Endothelial cell of umbilical vein (primary cell): ENCODE results near the gene DDX39A.

Source experiments
- CTCF ChIP-seq, 2 donors: IDR thresholded peaks; 1 replicate in 1 of 2; 2 replicates in 1 of 2; pipeline ENCODE4 v1.5.1; 2011; ENCODE audit warnings: low read length in 2 of 2, mild to moderate bottlenecking in 2 of 2, moderate library complexity in 2 of 2, control low read depth in 1 of 2, inconsistent platforms in 1 of 2, low read depth in 1 of 2; ENCODE audit not compliant: insufficient read depth in 1 of 2; ENCODE audit errors: extremely low read depth in 1 of 2
- POLR2A ChIP-seq: IDR thresholded peaks from 2 replicates; pipeline ENCODE4 v1.6.1; 2012; ENCODE audit warnings: low read depth, mild to moderate bottlenecking, control low read depth, low read length
- POLR2AphosphoS5 ChIP-seq: IDR thresholded peaks from 2 replicates; pipeline ENCODE4 v1.6.1; 2012; ENCODE audit warnings: low read depth, mild to moderate bottlenecking, control low read depth, low read length, moderate library complexity; ENCODE audit not compliant: insufficient read depth

GRCh38 chr19:14377883-14378328, 41.2 kb downstream of the DDX39A start:
- TF ChIP-seq CTCF (IDR thresholded peaks at IDR 0.05; ENCODE audit: extremely low read depth in 1 of 2, insufficient read depth in 1 of 2, low read depth in 1 of 2, low read length in 2 of 2), result no peak
- TF ChIP-seq POLR2AphosphoS5, result no peak
- TF ChIP-seq POLR2A, result no peak
